HepG2 (cell line): ENCODE data around the gene TYMP. TPM values are rescaled to one million over a fixed set of nuclear protein-coding genes. Genes with fewer than 3 reads are reported as not detected.

ENCODE experiments used
- AKAP8 ChIP-seq: sonication (generic); formaldehyde crosslinking; IDR thresholded peaks from 2 replicates; pipeline ENCODE4 v1.5.1; 2020; ENCODE audit warnings: mild to moderate bottlenecking, missing genetic modification reagents
- EEA1 ChIP-seq: sonication (generic); formaldehyde crosslinking; IDR thresholded peaks from 2 replicates; pipeline ENCODE4 v1.5.1; 2020; ENCODE audit warnings: mild to moderate bottlenecking, missing genetic modification reagents, borderline replicate concordance
- ELF4 ChIP-seq: sonication (generic); formaldehyde crosslinking; IDR thresholded peaks from 2 replicates; pipeline ENCODE4 v1.5.0; 2020; ENCODE audit warnings: missing genetic modification reagents, mild to moderate bottlenecking, moderate library complexity, borderline replicate concordance
- HNF4G ChIP-seq, 2 experiments: sonication (generic) in 1 of 2; formaldehyde crosslinking in 1 of 2; IDR thresholded peaks; 2 replicates each; pipeline versions ENCODE4 v1.4.0 to v1.6.1; 2011 to 2020; ENCODE audit warnings: borderline replicate concordance in 2 of 2, low read depth in 2 of 2, mild to moderate bottlenecking in 2 of 2, low read length in 1 of 2, missing genetic modification reagents in 1 of 2, moderate library complexity in 1 of 2
- ISX ChIP-seq: sonication (generic); formaldehyde crosslinking; conservative IDR thresholded peaks from 2 replicates; pipeline ENCODE4 v1.5.0; 2020; ENCODE audit warnings: missing genetic modification reagents
- KLF16 ChIP-seq, 2 experiments: sonication (generic) in 1 of 2; formaldehyde crosslinking in 1 of 2; IDR thresholded peaks; 2 replicates each; pipeline versions ENCODE4 v1.6.1 to v1.8.0; 2016 to 2023; ENCODE audit warnings: missing genetic modification reagents in 2 of 2, missing compliant biosample characterization in 1 of 2
- MBD4 ChIP-seq: IDR thresholded peaks from 2 replicates; pipeline ENCODE4 v1.6.1; 2012; ENCODE audit warnings: low read length, inconsistent platforms, borderline replicate concordance
- MTA1 ChIP-seq: sonication (generic); formaldehyde crosslinking; IDR thresholded peaks from 2 replicates; pipeline ENCODE4 v1.4.0; 2020; ENCODE audit warnings: missing genetic modification reagents, mild to moderate bottlenecking, borderline replicate concordance
- PCBP1 ChIP-seq: fragments of 200-400 bp; formaldehyde crosslinking; IDR thresholded peaks from 2 replicates; pipeline ENCODE4 v1.6.1; 2017; ENCODE audit warnings: mild to moderate bottlenecking, low read depth, low read length, borderline replicate concordance
- RFXAP ChIP-seq: sonication (generic); formaldehyde crosslinking; IDR thresholded peaks from 2 replicates; pipeline ENCODE4 v1.4.0; 2020; ENCODE audit warnings: missing genetic modification reagents, borderline replicate concordance
- SAP130 ChIP-seq: IDR thresholded peaks from 2 replicates; pipeline ENCODE4 v1.6.1; 2016; ENCODE audit warnings: low read depth
- SATB2 ChIP-seq: sonication (generic); formaldehyde crosslinking; IDR thresholded peaks from 2 replicates; pipeline ENCODE4 v1.5.0; 2020; ENCODE audit warnings: missing genetic modification reagents
- SIN3B ChIP-seq: fragments of 150-350 bp; IDR thresholded peaks from 2 replicates; pipeline ENCODE4 v1.6.1; 2014; ENCODE audit warnings: low read length
- SMAD1 ChIP-seq: sonication (generic); formaldehyde crosslinking; IDR thresholded peaks from 2 replicates; pipeline ENCODE4 v1.4.0; 2020; ENCODE audit warnings: missing genetic modification reagents, low read depth, mild to moderate bottlenecking, borderline replicate concordance
- SMARCE1 ChIP-seq: fragments of 450-650 bp; IDR thresholded peaks from 2 replicates; pipeline ENCODE4 v1.6.1; 2017; ENCODE audit warnings: borderline replicate concordance
- SNAI1 ChIP-seq: sonication (generic); formaldehyde crosslinking; IDR thresholded peaks from 2 replicates; pipeline ENCODE4 v1.5.0; 2020; ENCODE audit warnings: mild to moderate bottlenecking, missing genetic modification reagents, borderline replicate concordance
- SP1 ChIP-seq, 2 experiments: fragments of 450-650 bp in 1 of 2; sonication (generic) in 1 of 2; formaldehyde crosslinking in 1 of 2; IDR thresholded peaks; 2 replicates each; pipeline versions ENCODE4 v1.4.0 to v1.6.1; 2016 to 2020; ENCODE audit warnings: missing genetic modification reagents in 1 of 2
- SUZ12 ChIP-seq: fragments of 150-350 bp; IDR thresholded peaks from 2 replicates; pipeline ENCODE4 v1.6.1; 2014; ENCODE audit warnings: low read depth, low read length
- TBP ChIP-seq: sonication (generic); formaldehyde crosslinking; IDR thresholded peaks from 2 replicates; pipeline ENCODE4 v1.5.0; 2020; ENCODE audit warnings: missing genetic modification reagents
- TFE3 ChIP-seq: IDR thresholded peaks from 2 replicates; pipeline ENCODE4 v1.6.1; 2016
- ZBTB8A ChIP-seq: sonication (generic); formaldehyde crosslinking; IDR thresholded peaks from 2 replicates; pipeline ENCODE4 v1.4.0; 2020; ENCODE audit warnings: mild to moderate bottlenecking, low read depth, missing genetic modification reagents, borderline replicate concordance
- ZNF513 ChIP-seq: sonication (generic); formaldehyde crosslinking; conservative IDR thresholded peaks from 2 replicates; pipeline ENCODE4 v1.5.0; 2020; ENCODE audit warnings: missing genetic modification reagents
- ZNF772 ChIP-seq: sonication (generic); formaldehyde crosslinking; IDR thresholded peaks from 2 replicates; pipeline ENCODE4 v1.5.0; 2020; ENCODE audit warnings: mild to moderate bottlenecking, missing genetic modification reagents
- ZSCAN31 ChIP-seq: sonication (generic); formaldehyde crosslinking; IDR thresholded peaks from 2 replicates; pipeline ENCODE4 v1.5.0; 2020; ENCODE audit warnings: low read depth, mild to moderate bottlenecking, missing genetic modification reagents
- polyA plus RNA-seq, 8 experiments: library from polyadenylated mRNA; depleted of rRNA in 3 of 8; stranded (reverse) in 7 of 8; unstranded in 1 of 8; fragments of >200 nt; fragmentation: Illumina TruSeq in 4 of 8; extraction: Trizol in 4 of 8; gene quantifications; 2 replicates each; pipeline versions ENCODE4 v1.2.1 to v1.2.3, GENCODE V29; 2011 to 2016; ENCODE audit warnings: low read depth in 4 of 8, missing spikeins in 1 of 8, mixed read lengths in 1 of 8; ENCODE audit not compliant: insufficient read depth in 1 of 8
- total RNA-seq, 5 experiments: library from RNA; depleted of rRNA; stranded (reverse); fragments of >200 nt; fragmentation: Illumina TruSeq; extraction: Trizol; gene quantifications; 2 replicates each; pipeline ENCODE4 v1.2.3, GENCODE V29; 2016; ENCODE audit warnings: low read depth in 1 of 5
- TF ChIP-seq, protein P1 (sequence below): sonication (generic); formaldehyde crosslinking; IDR thresholded peaks from 2 replicates; pipeline ENCODE4 v1.5.1; 2020; ENCODE audit warnings: missing genetic modification reagents, mild to moderate bottlenecking, borderline replicate concordance

The TYMP gene
- total and polyA plus RNA-seq, 2 of the 13 experiments (the other 11 are each of a cell fraction or from before 2014, with no cell fraction given) = 3.9 to 4.3 TPM

DNA sequence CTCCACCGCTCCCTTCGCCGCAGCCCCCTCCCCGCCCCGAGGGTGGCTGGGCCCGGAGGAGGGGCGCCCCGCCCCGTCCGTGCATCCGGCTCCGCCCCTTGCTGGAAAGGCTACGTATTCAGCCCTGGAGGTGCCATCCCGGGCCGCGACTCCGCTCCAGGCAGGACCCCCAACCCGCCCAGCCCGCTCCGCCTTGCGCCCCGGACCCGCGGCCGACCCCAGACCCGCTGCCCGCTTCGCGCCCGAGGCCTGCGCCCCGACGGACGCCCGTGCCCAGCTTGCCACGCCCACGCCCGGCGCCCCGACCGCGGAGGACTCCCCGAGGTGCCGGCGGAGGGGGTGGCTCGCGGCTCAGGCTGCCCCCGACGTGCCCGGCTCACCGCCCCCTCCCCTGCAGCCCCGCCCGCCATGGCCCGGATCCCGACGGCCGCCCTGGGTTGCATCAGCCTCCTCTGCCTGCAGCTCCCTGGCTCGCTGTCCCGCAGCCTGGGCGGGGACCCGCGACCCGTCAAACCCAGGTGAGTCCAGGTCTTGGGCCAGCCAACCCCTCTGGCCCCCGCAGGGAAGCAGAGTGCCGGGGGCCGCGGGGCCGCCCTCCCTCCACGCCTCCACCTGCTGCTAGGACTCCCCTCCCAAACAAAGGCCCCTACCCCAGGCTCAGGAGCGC, 48.2 kb downstream of the TYMP start, which contains the start of gene ADM2 (continued):
- TF ChIP-seq MBD4 (no peak), SAP130 (CRISPR knock-in tag) (peak; percentile 56), SATB2 (CRISPR knock-in tag) (no peak), SP1 (IDR thresholded peaks at IDR 0.05) (no peak), SP1 (CRISPR knock-in tag; IDR thresholded peaks at IDR 0.05) (peak; percentile 37; the same call in 1 of the 2 replicates), ISX (CRISPR knock-in tag) (no peak), TBP (CRISPR knock-in tag) (no peak), ELF4 (no peak), KLF16 (CRISPR knock-in tag; IDR thresholded peaks at IDR 0.05) (no peak), SMARCE1 (no peak), SUZ12 (no peak), HNF4G (IDR thresholded peaks at IDR 0.05; ENCODE audit: borderline replicate concordance, low read depth, low read length) (no peak), HNF4G (CRISPR knock-in tag; IDR thresholded peaks at IDR 0.05; ENCODE audit: borderline replicate concordance, low read depth) (no peak), ZSCAN31 (CRISPR knock-in tag) (no peak), SIN3B (no peak), EEA1 (CRISPR knock-in tag) (no peak), SMAD1 (CRISPR knock-in tag) (peak; percentile 31; the same call in 1 of the 2 replicates), AKAP8 (CRISPR knock-in tag) (no peak), PCBP1 (no peak), SNAI1 (no peak), TFE3 (no peak), ZBTB8A (CRISPR knock-in tag) (no peak), ZNF772 (CRISPR knock-in tag) (no peak), RFXAP (CRISPR knock-in tag) (no peak), MTA1 (CRISPR knock-in tag) (no peak), ZNF513 (CRISPR knock-in tag) (no peak)
- TF ChIP-seq, protein P1, sequence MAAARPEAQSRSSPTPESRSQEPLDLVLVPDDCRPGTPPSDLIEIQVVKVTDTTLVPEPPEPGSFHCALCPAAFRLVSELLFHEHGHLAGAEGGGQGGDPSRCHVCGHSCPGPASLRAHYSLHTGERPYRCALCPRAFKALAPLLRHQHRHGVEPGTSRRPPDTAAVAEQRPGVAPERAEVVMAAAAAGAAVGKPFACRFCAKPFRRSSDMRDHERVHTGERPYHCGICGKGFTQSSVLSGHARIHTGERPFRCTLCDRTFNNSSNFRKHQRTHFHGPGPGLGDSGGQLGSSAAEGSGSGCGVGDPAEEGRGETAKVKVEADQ (CRISPR knock-in tag) = no peak
